HepG2 (cell line): Measurements from ENCODE around the gene MRPL34. TPM values are rescaled to one million over a fixed set of nuclear protein-coding genes. Genes with fewer than 3 reads are reported as not detected.
A peak's percentile ranks its signal among the peaks of the same experiment; 100 is the strongest.

Experiments used
- ARHGAP35 ChIP-seq: sonication (generic); formaldehyde crosslinking; IDR thresholded peaks from 2 replicates; pipeline ENCODE4 v1.9.0; 2022; ENCODE audit warnings: mild to moderate bottlenecking, inconsistent platforms, moderate library complexity, missing genetic modification reagents, borderline replicate concordance
- DPF2 ChIP-seq: sonication (generic); formaldehyde crosslinking; IDR thresholded peaks from 2 replicates; pipeline ENCODE4 v1.4.0; 2020; ENCODE audit warnings: mild to moderate bottlenecking, low read depth, missing genetic modification reagents, borderline replicate concordance
- ELF3 ChIP-seq: IDR thresholded peaks from 2 replicates; pipeline ENCODE4 v1.6.1; 2016; ENCODE audit warnings: missing genetic modification reagents, missing compliant biosample characterization
- GTF3A ChIP-seq: sonication (generic); formaldehyde crosslinking; conservative IDR thresholded peaks from 2 replicates; pipeline ENCODE4 v1.4.0; 2020; ENCODE audit warnings: mild to moderate bottlenecking, missing genetic modification reagents
- IKZF1 ChIP-seq: fragments of 450-650 bp; IDR thresholded peaks from 2 replicates; pipeline ENCODE4 v1.7.1; 2016
- KAT2B ChIP-seq: fragments of 150-350 bp; IDR thresholded peaks from 2 replicates; pipeline ENCODE4 v1.6.1; 2014; ENCODE audit warnings: low read depth, low read length, borderline replicate concordance
- KLF6 ChIP-seq: IDR thresholded peaks from 2 replicates; pipeline ENCODE4 v1.8.0; 2016; ENCODE audit warnings: missing biosample characterization, missing genetic modification reagents
- KLF9 ChIP-seq: IDR thresholded peaks from 2 replicates; pipeline ENCODE4 v1.6.1; 2016; ENCODE audit warnings: low read depth
- MXI1 ChIP-seq: IDR thresholded peaks from 3 replicates; pipeline ENCODE4 v1.6.1; 2012; ENCODE audit warnings: low read depth, low read length, inconsistent platforms, borderline replicate concordance
- NBN ChIP-seq: fragments of 450-650 bp; conservative IDR thresholded peaks from 2 replicates; pipeline ENCODE4 v1.6.1; 2017
- PLRG1 ChIP-seq: fragments of 450-650 bp; conservative IDR thresholded peaks from 2 replicates; pipeline ENCODE4 v1.6.1; 2016
- PRMT3 ChIP-seq: sonication (generic); formaldehyde crosslinking; IDR thresholded peaks from 2 replicates; pipeline ENCODE4 v1.8.1; 2022; ENCODE audit warnings: low read depth, mild to moderate bottlenecking, moderate library complexity, missing genetic modification reagents, borderline replicate concordance
- SATB2 ChIP-seq: sonication (generic); formaldehyde crosslinking; IDR thresholded peaks from 2 replicates; pipeline ENCODE4 v1.5.0; 2020; ENCODE audit warnings: missing genetic modification reagents
- SP2 ChIP-seq: sonication (generic); formaldehyde crosslinking; IDR thresholded peaks from 2 replicates; pipeline ENCODE4 v1.5.1; 2020; ENCODE audit warnings: mild to moderate bottlenecking, missing genetic modification reagents
- TP53 ChIP-seq: sonication (generic); formaldehyde crosslinking; conservative IDR thresholded peaks from 2 replicates; pipeline ENCODE4 v1.4.0; 2020; ENCODE audit warnings: missing genetic modification reagents
- XRCC5 ChIP-seq: fragments of 200-400 bp; formaldehyde crosslinking; optimal IDR thresholded peaks from 2 replicates; pipeline ENCODE3; 2017; ENCODE audit warnings: mild to moderate bottlenecking, low read length
- YEATS4 ChIP-seq: sonication (generic); formaldehyde crosslinking; IDR thresholded peaks from 2 replicates; pipeline ENCODE4 v1.4.0; 2020; ENCODE audit warnings: missing genetic modification reagents, borderline replicate concordance
- ZFAT ChIP-seq: sonication (generic); formaldehyde crosslinking; conservative IDR thresholded peaks from 2 replicates; pipeline ENCODE4 v1.8.1; 2023; ENCODE audit warnings: missing genetic modification reagents, inconsistent platforms
- ZNF180 ChIP-seq: sonication (generic); formaldehyde crosslinking; IDR thresholded peaks from 2 replicates; pipeline ENCODE4 v1.4.0; 2020; ENCODE audit warnings: low read depth, missing genetic modification reagents, borderline replicate concordance
- polyA plus RNA-seq, 8 experiments: library from polyadenylated mRNA; depleted of rRNA in 3 of 8; stranded (reverse) in 7 of 8; unstranded in 1 of 8; fragments of >200 nt; fragmentation: Illumina TruSeq in 4 of 8; extraction: Trizol in 4 of 8; gene quantifications; 2 replicates each; pipeline versions ENCODE4 v1.2.1 to v1.2.3, GENCODE V29; 2011 to 2016; ENCODE audit warnings: low read depth in 4 of 8, missing spikeins in 1 of 8, mixed read lengths in 1 of 8; ENCODE audit not compliant: insufficient read depth in 1 of 8
- total RNA-seq, 5 experiments: library from RNA; depleted of rRNA; stranded (reverse); fragments of >200 nt; fragmentation: Illumina TruSeq; extraction: Trizol; gene quantifications; 2 replicates each; pipeline ENCODE4 v1.2.3, GENCODE V29; 2016; ENCODE audit warnings: low read depth in 1 of 5
- TF ChIP-seq, protein P1 (sequence below): sonication (generic); formaldehyde crosslinking; IDR thresholded peaks from 2 replicates; pipeline ENCODE4 v1.5.0; 2020; ENCODE audit warnings: mild to moderate bottlenecking, low read depth, missing genetic modification reagents, borderline replicate concordance
- TF ChIP-seq, protein P2 (sequence below): IDR thresholded peaks from 2 replicates; pipeline ENCODE4 v1.6.1; 2016; ENCODE audit warnings: low read depth
- TF ChIP-seq, protein P3 (sequence below): IDR thresholded peaks from 2 replicates; pipeline ENCODE4 v1.6.1; 2016; ENCODE audit warnings: missing compliant biosample characterization, missing genetic modification reagents, borderline replicate concordance
- TF ChIP-seq, protein P4 (sequence below): sonication (generic); formaldehyde crosslinking; IDR thresholded peaks from 2 replicates; pipeline ENCODE4 v1.8.1; 2023; ENCODE audit warnings: mild to moderate bottlenecking, missing genetic modification reagents
- TF ChIP-seq, protein P5 (sequence below): sonication (generic); formaldehyde crosslinking; IDR thresholded peaks from 2 replicates; pipeline ENCODE4 v1.5.1; 2020; ENCODE audit warnings: missing genetic modification reagents, mild to moderate bottlenecking, borderline replicate concordance

MRPL34 gene
- total and polyA plus RNA-seq, 2 of the 13 experiments (the other 11 are each of a cell fraction or from before 2014, with no cell fraction given): 74.0 to 77.3 TPM

DNA sequence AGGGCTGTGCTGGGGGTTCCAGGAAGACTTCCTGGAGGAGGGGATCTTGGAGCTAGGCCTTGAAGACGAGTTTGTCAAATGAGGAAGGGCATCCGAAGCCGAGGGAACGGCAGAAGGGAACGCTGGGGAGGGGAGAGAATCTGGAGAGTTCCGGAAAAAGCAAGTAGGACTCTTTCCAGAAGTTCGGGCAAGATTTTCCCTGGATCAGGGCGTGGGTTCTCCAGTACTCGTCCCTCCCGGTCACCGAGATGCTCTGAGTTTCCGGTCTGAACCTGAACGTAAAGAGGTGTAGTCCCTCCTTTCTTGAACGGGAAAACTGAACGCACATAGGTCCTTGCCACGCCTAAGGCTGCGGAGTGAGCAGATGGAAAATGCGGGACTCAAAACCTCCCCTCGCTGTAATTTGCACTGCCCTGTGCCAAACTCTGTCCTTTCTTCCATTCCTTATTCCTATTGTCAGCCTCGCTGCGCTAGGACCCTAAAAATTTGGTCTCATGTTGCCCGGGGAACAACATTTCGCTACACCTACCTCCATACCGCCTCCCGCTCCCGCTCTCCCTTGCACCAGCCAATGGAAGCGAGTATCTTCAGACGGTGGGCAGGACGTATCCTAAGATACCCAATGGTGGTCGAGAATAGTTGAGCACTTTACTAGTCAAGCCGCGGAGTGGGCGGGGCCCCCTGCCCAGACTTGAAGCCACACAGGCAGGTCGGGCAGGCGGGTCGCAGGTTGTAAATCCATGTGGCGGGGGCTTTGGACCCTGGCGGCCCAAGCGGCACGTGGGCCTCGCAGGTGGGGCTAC, 31.4 kb downstream of the MRPL34 start, which contains the start of gene GTPBP3 (continued):
- TF ChIP-seq, protein P1, sequence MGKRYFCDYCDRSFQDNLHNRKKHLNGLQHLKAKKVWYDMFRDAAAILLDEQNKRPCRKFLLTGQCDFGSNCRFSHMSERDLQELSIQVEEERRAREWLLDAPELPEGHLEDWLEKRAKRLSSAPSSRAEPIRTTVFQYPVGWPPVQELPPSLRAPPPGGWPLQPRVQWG (CRISPR knock-in tag): no peak
- TF ChIP-seq ZNF180 (CRISPR knock-in tag): no peak
- TF ChIP-seq DPF2: no peak
- peak; percentile 62; the same call in 2 of the 3 replicates for TF ChIP-seq MXI1
- TF ChIP-seq YEATS4 (CRISPR knock-in tag): peak; percentile 91
- TF ChIP-seq, protein P2, sequence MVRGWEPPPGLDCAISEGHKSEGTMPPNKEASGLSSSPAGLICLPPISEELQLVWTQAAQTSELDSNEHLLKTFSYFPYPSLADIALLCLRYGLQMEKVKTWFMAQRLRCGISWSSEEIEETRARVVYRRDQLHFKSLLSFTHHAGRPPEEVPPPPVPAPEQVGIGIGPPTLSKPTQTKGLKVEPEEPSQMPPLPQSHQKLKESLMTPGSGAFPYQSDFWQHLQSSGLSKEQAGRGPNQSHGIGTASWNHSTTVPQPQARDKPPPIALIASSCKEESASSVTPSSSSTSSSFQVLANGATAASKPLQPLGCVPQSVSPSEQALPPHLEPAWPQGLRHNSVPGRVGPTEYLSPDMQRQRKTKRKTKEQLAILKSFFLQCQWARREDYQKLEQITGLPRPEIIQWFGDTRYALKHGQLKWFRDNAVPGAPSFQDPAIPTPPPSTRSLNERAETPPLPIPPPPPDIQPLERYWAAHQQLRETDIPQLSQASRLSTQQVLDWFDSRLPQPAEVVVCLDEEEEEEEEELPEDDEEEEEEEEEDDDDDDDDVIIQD (CRISPR knock-in tag): 0 out of 2 replicates have a peak, but pooled peaks have one; percentile 11
- no peak for TF ChIP-seq TP53
- TF ChIP-seq, protein P3, sequence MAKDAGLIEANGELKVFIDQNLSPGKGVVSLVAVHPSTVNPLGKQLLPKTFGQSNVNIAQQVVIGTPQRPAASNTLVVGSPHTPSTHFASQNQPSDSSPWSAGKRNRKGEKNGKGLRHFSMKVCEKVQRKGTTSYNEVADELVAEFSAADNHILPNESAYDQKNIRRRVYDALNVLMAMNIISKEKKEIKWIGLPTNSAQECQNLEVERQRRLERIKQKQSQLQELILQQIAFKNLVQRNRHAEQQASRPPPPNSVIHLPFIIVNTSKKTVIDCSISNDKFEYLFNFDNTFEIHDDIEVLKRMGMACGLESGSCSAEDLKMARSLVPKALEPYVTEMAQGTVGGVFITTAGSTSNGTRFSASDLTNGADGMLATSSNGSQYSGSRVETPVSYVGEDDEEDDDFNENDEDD (CRISPR knock-in tag): peak; percentile 99
- no peak for TF ChIP-seq ZFAT (CRISPR knock-in tag)
- TF ChIP-seq XRCC5: peak; percentile 89
- peak; percentile 27 for TF ChIP-seq ARHGAP35
- TF ChIP-seq NBN: no peak
- no peak for TF ChIP-seq PLRG1
- peak; percentile 85; the same call in 1 of the 2 replicates for TF ChIP-seq PRMT3 (CRISPR knock-in tag)
- TF ChIP-seq, protein P4, sequence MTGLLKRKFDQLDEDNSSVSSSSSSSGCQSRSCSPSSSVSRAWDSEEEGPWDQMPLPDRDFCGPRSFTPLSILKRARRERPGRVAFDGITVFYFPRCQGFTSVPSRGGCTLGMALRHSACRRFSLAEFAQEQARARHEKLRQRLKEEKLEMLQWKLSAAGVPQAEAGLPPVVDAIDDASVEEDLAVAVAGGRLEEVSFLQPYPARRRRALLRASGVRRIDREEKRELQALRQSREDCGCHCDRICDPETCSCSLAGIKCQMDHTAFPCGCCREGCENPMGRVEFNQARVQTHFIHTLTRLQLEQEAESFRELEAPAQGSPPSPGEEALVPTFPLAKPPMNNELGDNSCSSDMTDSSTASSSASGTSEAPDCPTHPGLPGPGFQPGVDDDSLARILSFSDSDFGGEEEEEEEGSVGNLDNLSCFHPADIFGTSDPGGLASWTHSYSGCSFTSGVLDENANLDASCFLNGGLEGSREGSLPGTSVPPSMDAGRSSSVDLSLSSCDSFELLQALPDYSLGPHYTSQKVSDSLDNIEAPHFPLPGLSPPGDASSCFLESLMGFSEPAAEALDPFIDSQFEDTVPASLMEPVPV (CRISPR knock-in tag): peak; percentile 70
- TF ChIP-seq, protein P5, sequence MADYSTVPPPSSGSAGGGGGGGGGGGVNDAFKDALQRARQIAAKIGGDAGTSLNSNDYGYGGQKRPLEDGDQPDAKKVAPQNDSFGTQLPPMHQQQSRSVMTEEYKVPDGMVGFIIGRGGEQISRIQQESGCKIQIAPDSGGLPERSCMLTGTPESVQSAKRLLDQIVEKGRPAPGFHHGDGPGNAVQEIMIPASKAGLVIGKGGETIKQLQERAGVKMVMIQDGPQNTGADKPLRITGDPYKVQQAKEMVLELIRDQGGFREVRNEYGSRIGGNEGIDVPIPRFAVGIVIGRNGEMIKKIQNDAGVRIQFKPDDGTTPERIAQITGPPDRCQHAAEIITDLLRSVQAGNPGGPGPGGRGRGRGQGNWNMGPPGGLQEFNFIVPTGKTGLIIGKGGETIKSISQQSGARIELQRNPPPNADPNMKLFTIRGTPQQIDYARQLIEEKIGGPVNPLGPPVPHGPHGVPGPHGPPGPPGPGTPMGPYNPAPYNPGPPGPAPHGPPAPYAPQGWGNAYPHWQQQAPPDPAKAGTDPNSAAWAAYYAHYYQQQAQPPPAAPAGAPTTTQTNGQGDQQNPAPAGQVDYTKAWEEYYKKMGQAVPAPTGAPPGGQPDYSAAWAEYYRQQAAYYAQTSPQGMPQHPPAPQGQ: no peak
- TF ChIP-seq KLF9 (CRISPR knock-in tag): no peak; the same call in 1 of the 2 replicates
- TF ChIP-seq KAT2B: no peak
- no peak for TF ChIP-seq IKZF1
- TF ChIP-seq KLF6 (CRISPR knock-in tag): 0 out of 2 replicates have a peak, but pooled peaks have one; percentile 2
- peak; percentile 97 for TF ChIP-seq SP2 (CRISPR knock-in tag)
- no peak for TF ChIP-seq GTF3A (CRISPR knock-in tag)
- TF ChIP-seq ELF3 (CRISPR knock-in tag): peak; percentile 31; the same call in 1 of the 2 replicates
- TF ChIP-seq SATB2 (CRISPR knock-in tag): no peak
